Measurements from ENCODE around the gene MFAP3. TPM values are rescaled to one million over a fixed set of nuclear protein-coding genes. Genes with fewer than 3 reads are reported as not detected.

MFAP3 gene
- total RNA-seq, 3 donors from 2014 or later (not counting 1 experiment from before 2014, with no cell fraction given), result 20.4 to 24.8 (median 22.7) TPM

DNA sequence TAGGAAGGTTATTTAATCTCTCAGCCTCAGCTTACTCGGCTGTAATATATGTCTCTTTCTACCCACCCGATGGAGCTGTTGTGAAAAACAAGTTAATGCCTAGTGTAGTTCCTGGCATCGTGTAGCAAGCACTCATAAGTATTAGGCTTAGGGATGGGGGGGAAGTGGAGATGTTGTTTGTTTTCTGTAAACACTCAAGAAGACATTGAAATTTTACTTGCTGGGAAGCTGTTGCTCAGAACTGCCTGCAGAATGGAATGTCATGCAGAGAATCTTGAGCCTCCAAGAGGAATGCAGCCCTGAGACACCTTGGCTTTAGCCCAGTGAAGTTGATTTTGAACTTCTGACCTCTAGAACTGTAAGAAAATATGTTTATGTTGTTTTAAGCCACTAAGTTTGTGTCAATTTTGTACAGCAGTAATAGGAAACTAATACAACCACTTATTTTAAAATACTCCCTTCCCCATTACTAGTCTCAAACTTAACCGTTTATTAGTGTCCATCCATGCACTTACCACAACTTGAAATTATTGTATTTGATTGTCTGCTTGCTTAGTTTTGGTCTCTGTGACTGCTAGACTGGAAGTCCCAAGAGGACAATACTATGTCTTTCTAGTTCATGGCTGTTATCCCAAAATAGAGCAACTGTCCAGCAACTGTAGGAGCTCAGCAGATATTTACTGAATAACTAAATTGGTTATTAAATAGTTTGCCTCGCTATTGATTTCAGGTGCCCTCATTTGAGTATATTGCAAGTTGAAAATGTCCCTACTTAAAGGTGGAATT is 53.8 kb downstream of the MFAP3 start:
- Histone ChIP-seq H3K9me3 (ENCODE audit: control insufficient read depth, insufficient read depth, low read length) (no peaks in the 10 kb centered on the region), H3K27ac (ENCODE audit: low read length) (no peak overlapping the region), H3K4me3 (ENCODE audit: low read length) (no peak overlapping the region), H3K27me3 (ENCODE audit: control insufficient read depth, insufficient read depth, low read length) (peaks cover 2% of the 10 kb centered on the region), H3K4me1 (ENCODE audit: control insufficient read depth, insufficient read depth, low read length) (no peaks in the 10 kb centered on the region), H3K36me3 (ENCODE audit: control insufficient read depth, insufficient read depth, low read length) (no peaks in the 10 kb centered on the region)
- Mint-ChIP-seq H3K9me3 (no peaks in the 10 kb centered on the region), H3K27ac (no peak overlapping the region), H3K4me1 (peaks cover 0 to 4% of the 10 kb centered on the region in 2 donors), H3K4me3 (no peak overlapping the region), H3K36me3 (no peaks in the 10 kb centered on the region), H3K27me3 (ENCODE audit: low read depth in 2 of 2) (peaks cover 17 to 18% of the 10 kb centered on the region in 2 donors)
- intact Hi-C loops (cut with micrococcal nuclease), result no loop called here
- ATAC-seq (no peak), DNase-seq (no peak)
- 87% methylated on average over 5 of the region's 5 CpGs for WGBS (ENCODE audit: insufficient coverage)
- TF ChIP-seq, protein P1, sequence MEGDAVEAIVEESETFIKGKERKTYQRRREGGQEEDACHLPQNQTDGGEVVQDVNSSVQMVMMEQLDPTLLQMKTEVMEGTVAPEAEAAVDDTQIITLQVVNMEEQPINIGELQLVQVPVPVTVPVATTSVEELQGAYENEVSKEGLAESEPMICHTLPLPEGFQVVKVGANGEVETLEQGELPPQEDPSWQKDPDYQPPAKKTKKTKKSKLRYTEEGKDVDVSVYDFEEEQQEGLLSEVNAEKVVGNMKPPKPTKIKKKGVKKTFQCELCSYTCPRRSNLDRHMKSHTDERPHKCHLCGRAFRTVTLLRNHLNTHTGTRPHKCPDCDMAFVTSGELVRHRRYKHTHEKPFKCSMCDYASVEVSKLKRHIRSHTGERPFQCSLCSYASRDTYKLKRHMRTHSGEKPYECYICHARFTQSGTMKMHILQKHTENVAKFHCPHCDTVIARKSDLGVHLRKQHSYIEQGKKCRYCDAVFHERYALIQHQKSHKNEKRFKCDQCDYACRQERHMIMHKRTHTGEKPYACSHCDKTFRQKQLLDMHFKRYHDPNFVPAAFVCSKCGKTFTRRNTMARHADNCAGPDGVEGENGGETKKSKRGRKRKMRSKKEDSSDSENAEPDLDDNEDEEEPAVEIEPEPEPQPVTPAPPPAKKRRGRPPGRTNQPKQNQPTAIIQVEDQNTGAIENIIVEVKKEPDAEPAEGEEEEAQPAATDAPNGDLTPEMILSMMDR (IDR thresholded peaks at IDR 0.05), result no peak

GRCh38 chr5:154093142-154093532 is 54.4 kb downstream of the MFAP3 start:
- TF ChIP-seq, protein P1 (IDR thresholded peaks at IDR 0.05), result no peak
- intact Hi-C loops (cut with micrococcal nuclease), result no loop called here
- H3K9me3 Mint-ChIP-seq, result no peaks in the 10 kb centered on the region
- peaks cover 0 to 4% of the 10 kb centered on the region in 2 donors for H3K4me1 Mint-ChIP-seq
- no peaks in the 10 kb centered on the region for H3K4me1 ChIP-seq (ENCODE audit: control insufficient read depth, insufficient read depth, low read length)
- H3K4me3 Mint-ChIP-seq, result no peak overlapping the region
- H3K27me3 ChIP-seq (ENCODE audit: control insufficient read depth, insufficient read depth, low read length), result peaks cover 2% of the 10 kb centered on the region
- H3K36me3 Mint-ChIP-seq, result no peaks in the 10 kb centered on the region
- no peak overlapping the region for H3K27ac ChIP-seq (ENCODE audit: low read length)
- H3K9me3 ChIP-seq (ENCODE audit: control insufficient read depth, insufficient read depth, low read length), result no peaks in the 10 kb centered on the region
- H3K27me3 Mint-ChIP-seq (ENCODE audit: low read depth in 2 of 2), result peaks cover 17 to 18% of the 10 kb centered on the region in 2 donors
- H3K36me3 ChIP-seq (ENCODE audit: control insufficient read depth, insufficient read depth, low read length), result no peaks in the 10 kb centered on the region
- DNase-seq, result no peak
- no peak for ATAC-seq
- no peak overlapping the region for H3K27ac Mint-ChIP-seq
- WGBS (ENCODE audit: insufficient coverage), result 70% methylated on average over 2 of the region's 2 CpGs
- no peak overlapping the region for H3K4me3 ChIP-seq (ENCODE audit: low read length)

- WGBS (ENCODE audit: insufficient coverage), result 83% methylated on average over 7 of the region's 7 CpGs
- no peaks in the 10 kb centered on the region for H3K4me1 ChIP-seq (ENCODE audit: control insufficient read depth, insufficient read depth, low read length)
- H3K9me3 ChIP-seq (ENCODE audit: control insufficient read depth, insufficient read depth, low read length), result no peaks in the 10 kb centered on the region
- H3K36me3 Mint-ChIP-seq, result no peaks in the 10 kb centered on the region
- H3K27ac ChIP-seq (ENCODE audit: low read length), result no peak overlapping the region
- H3K4me3 Mint-ChIP-seq, result no peak overlapping the region
- H3K36me3 ChIP-seq (ENCODE audit: control insufficient read depth, insufficient read depth, low read length), result no peaks in the 10 kb centered on the region
- H3K9me3 Mint-ChIP-seq, result no peaks in the 10 kb centered on the region
- peaks cover 2% of the 10 kb centered on the region for H3K27me3 ChIP-seq (ENCODE audit: control insufficient read depth, insufficient read depth, low read length)
- TF ChIP-seq, protein P1 (IDR thresholded peaks at IDR 0.05), result no peak
- no peaks in the 10 kb centered on the region for H3K4me1 Mint-ChIP-seq
- no peak overlapping the region for H3K4me3 ChIP-seq (ENCODE audit: low read length)
- no peak for ATAC-seq
- H3K27ac Mint-ChIP-seq, result no peak overlapping the region
- no peak for DNase-seq
- intact Hi-C loops (cut with micrococcal nuclease), result no loop called here
- H3K27me3 Mint-ChIP-seq (ENCODE audit: low read depth in 2 of 2), result peaks cover 17 to 18% of the 10 kb centered on the region in 2 donors
Observed at GRCh38 chr5:154095904-154096303, 57.1 kb downstream of the MFAP3 start.

DNA sequence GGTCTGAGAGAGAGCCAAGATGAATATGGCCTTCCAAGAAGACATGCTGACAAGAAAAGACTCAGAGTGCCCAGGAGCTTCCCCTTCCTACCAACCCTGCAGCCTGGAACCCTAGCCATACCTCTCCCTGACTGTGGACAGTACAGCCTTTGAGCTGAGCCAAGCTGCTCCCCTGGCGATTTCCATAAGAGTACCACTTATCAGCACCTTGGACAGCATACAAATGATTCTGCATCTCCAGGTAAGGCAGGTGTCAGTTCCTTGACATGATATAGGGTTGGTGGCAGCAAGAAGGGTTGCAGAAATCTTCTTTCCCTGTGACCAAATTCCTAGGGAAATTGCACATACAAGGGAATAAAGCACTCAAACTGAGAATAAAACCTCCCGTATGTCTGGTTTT is 58.3 kb downstream of the MFAP3 start:
- intact Hi-C loops (cut with micrococcal nuclease), result no loop called here
- Mint-ChIP-seq H3K27me3 (ENCODE audit: low read depth in 2 of 2) (peaks cover 11 to 12% of the 10 kb centered on the region in 2 donors), H3K9me3 (no peaks in the 10 kb centered on the region), H3K27ac (no peak overlapping the region), H3K36me3 (no peaks in the 10 kb centered on the region), H3K4me1 (no peaks in the 10 kb centered on the region), H3K4me3 (no peak overlapping the region)
- 63% methylated on average over 2 of the region's 2 CpGs for WGBS (ENCODE audit: insufficient coverage)
- no peak overlapping the region for H3K4me3 ChIP-seq (ENCODE audit: low read length)
- TF ChIP-seq, protein P1 (IDR thresholded peaks at IDR 0.05), result no peak
- H3K4me1 ChIP-seq (ENCODE audit: control insufficient read depth, insufficient read depth, low read length), result no peaks in the 10 kb centered on the region
- DNase-seq, result no peak
- H3K27me3 ChIP-seq (ENCODE audit: control insufficient read depth, insufficient read depth, low read length), result peaks cover 2% of the 10 kb centered on the region
- ATAC-seq, result no peak
- H3K27ac ChIP-seq (ENCODE audit: low read length), result no peak overlapping the region
- no peaks in the 10 kb centered on the region for H3K36me3 ChIP-seq (ENCODE audit: control insufficient read depth, insufficient read depth, low read length)
- H3K9me3 ChIP-seq (ENCODE audit: control insufficient read depth, insufficient read depth, low read length), result no peaks in the 10 kb centered on the region
